H1 (cell line): Measurements from ENCODE around the gene ATL3. TPM values are rescaled to one million over a fixed set of nuclear protein-coding genes. Genes with fewer than 3 reads are reported as not detected.

Experiments used
- BCL11A ChIP-seq, 2 experiments: IDR thresholded peaks; one replicate each; pipeline ENCODE4 v1.6.1; 2011; ENCODE audit warnings: low read depth in 2 of 2, low read length in 2 of 2, mild to moderate bottlenecking in 2 of 2
- CBX8 ChIP-seq: fragments of 300-800, 300-1000 bp; sonication (generic); IDR thresholded peaks from 2 replicates; pipeline ENCODE4 v1.7.1; 2016; ENCODE audit warnings: low read depth, low read length, borderline replicate concordance
- CHD1 ChIP-seq: IDR thresholded peaks from 2 replicates; pipeline ENCODE4 v1.6.1; 2012; ENCODE audit warnings: low read depth, low read length, improper control_type of control experiment
- CHD2 ChIP-seq: IDR thresholded peaks from 2 replicates; pipeline ENCODE4 v1.6.1; 2012; ENCODE audit warnings: low read length, improper control_type of control experiment
- CREB1 ChIP-seq: IDR thresholded peaks from 2 replicates; pipeline ENCODE4 v1.6.1; 2012; ENCODE audit warnings: inconsistent platforms
- EP300 ChIP-seq, 2 experiments: IDR thresholded peaks; 1 replicate in 1 of 2; 2 replicates in 1 of 2; pipeline ENCODE4 v1.6.1; 2011 to 2012; ENCODE audit warnings: low read depth in 2 of 2, low read length in 2 of 2, mild to moderate bottlenecking in 2 of 2, borderline replicate concordance in 1 of 2, inconsistent platforms in 1 of 2, moderate library complexity in 1 of 2
- EZH2 ChIP-seq: fragments of 200-600 bp; sonication (generic); IDR thresholded peaks from 2 replicates; pipeline ENCODE4 v1.7.1; 2012; ENCODE audit warnings: low read depth, mild to moderate bottlenecking, moderate library complexity, low read length, inconsistent platforms; ENCODE audit not compliant: severe bottlenecking
- FOSL1 ChIP-seq: IDR thresholded peaks from 2 replicates; pipeline ENCODE4 v1.6.1; 2011; ENCODE audit warnings: mild to moderate bottlenecking, low read depth, low read length, moderate library complexity; ENCODE audit not compliant: insufficient read depth
- JUND ChIP-seq: IDR thresholded peaks from 2 replicates; pipeline ENCODE4 v1.6.1; 2011; ENCODE audit warnings: mild to moderate bottlenecking, improper control_type of control experiment, low read length
- NANOG ChIP-seq: IDR thresholded peaks from 2 replicates; pipeline ENCODE4 v1.6.1; 2011; ENCODE audit warnings: low read length, low read depth, mild to moderate bottlenecking, inconsistent platforms; ENCODE audit not compliant: insufficient read depth, poor library complexity, severe bottlenecking
- PHF8 ChIP-seq: fragments of 200-600 bp; sonication (generic); conservative IDR thresholded peaks from 2 replicates; pipeline ENCODE4 v1.7.1; 2012; ENCODE audit warnings: low read depth, mild to moderate bottlenecking, inconsistent platforms, low read length, moderate library complexity
- RXRA ChIP-seq: IDR thresholded peaks from 2 replicates; pipeline ENCODE4 v1.6.1; 2011; ENCODE audit warnings: low read depth, mild to moderate bottlenecking, low read length, moderate library complexity; ENCODE audit not compliant: insufficient read depth
- SIX5 ChIP-seq: IDR thresholded peaks from 2 replicates; pipeline ENCODE4 v1.6.1; 2011; ENCODE audit warnings: mild to moderate bottlenecking, low read depth, low read length
- SP2 ChIP-seq: IDR thresholded peaks from 2 replicates; pipeline ENCODE4 v1.6.1; 2012; ENCODE audit warnings: mild to moderate bottlenecking, low read length, inconsistent platforms
- SP4 ChIP-seq: IDR thresholded peaks from 2 replicates; pipeline ENCODE4 v1.6.1; 2012; ENCODE audit warnings: low read length, inconsistent platforms
- TBP ChIP-seq: IDR thresholded peaks from 2 replicates; pipeline ENCODE4 v1.6.1; 2011; ENCODE audit warnings: low read depth, low read length, improper control_type of control experiment
- TCF12 ChIP-seq: IDR thresholded peaks from 2 replicates; pipeline ENCODE4 v1.6.1; 2011; ENCODE audit warnings: low read depth, mild to moderate bottlenecking, low read length
- polyA plus RNA-seq, 7 experiments: library from polyadenylated mRNA; depleted of rRNA in 3 of 7; stranded (reverse) in 5 of 7; unstranded in 2 of 7; fragments of >200 nt in 5 of 7; fragments of 200-250 nt in 2 of 7; gene quantifications; 1 replicate in 5 of 7; 2 replicates in 1 of 7; 4 replicates in 1 of 7; pipeline versions ENCODE4 v1.2.1 to v1.2.3, GENCODE V29; 2011 to 2013; ENCODE audit warnings: missing spikeins in 2 of 7, mixed read lengths in 2 of 7
- total RNA-seq: library from RNA; stranded (reverse); fragmentation: NEBNext Ultra II Directional; extraction: Animal tissue kit (Norgen Biotek cat#: 25700); gene quantifications from 2 replicates; pipeline ENCODE4 v1.2.1, GENCODE V29; 2021
- TF ChIP-seq, protein P1 (sequence below): IDR thresholded peaks from 2 replicates; pipeline ENCODE4 v1.6.1; 2011; ENCODE audit warnings: low read depth, mild to moderate bottlenecking, low read length; ENCODE audit not compliant: insufficient read depth
- TF ChIP-seq, protein P2 (sequence below): IDR thresholded peaks from 2 replicates; pipeline ENCODE4 v1.6.1; 2012; ENCODE audit warnings: inconsistent platforms

ATL3 gene
- total and polyA plus RNA-seq, 2 of the 8 experiments (the other 6 are each of a cell fraction or from before 2014, with no cell fraction given): 7.8 to 24.5 TPM

DNA sequence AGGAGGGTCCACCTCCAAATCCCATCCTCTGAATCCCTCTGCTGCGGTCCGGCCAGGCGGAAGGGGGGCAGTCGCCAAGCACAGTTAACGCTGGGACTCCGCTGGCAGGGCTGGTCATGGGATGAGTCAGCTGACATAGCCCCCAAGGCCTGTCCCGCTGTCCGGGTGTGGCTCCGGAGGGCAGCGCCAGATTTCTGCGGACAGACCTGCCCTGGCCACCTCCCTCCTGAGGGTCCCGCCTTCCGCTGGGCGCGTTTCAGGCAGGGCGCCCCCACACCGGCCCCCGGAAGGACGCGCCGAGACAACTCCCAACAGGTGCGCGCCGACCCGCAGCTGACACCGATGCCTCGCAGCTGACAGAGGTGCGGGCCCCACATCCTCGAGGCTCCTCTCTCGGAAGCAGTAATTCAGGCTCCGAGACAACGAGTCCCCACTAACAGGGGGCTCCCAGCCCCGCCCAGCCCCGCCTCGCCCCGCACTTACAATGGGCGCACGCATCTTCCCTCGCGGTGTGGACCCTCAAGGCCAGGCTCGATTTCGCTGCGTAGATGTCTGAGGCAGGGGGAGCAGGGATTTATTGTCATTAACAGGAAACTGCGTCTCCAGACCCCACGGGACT, 57.5 kb downstream of the ATL3 start (continued):
- TF ChIP-seq EZH2 (no peak), JUND (no peak), PHF8 (no peak; the same call in 1 of the 2 replicates), SP2 (no peak), CHD1 (no peak), SIX5 (no peak), FOSL1 (no peak), NANOG (no peak), CBX8 (no peak), TBP (0 out of 2 replicates have a peak, but pooled peaks have one; percentile 8), RXRA (no peak), SP4 (no peak), CREB1 (peak; percentile 9; the same call in 1 of the 2 replicates), CHD2 (no peak), TCF12 (no peak), EP300 (IDR thresholded peaks at IDR 0.05; ENCODE audit: borderline replicate concordance in 1 of 2, low read depth in 2 of 2, low read length in 2 of 2) (no peak), BCL11A (IDR thresholded peaks at IDR 0.05; ENCODE audit: low read depth in 2 of 2, low read length in 2 of 2) (no peak)
- TF ChIP-seq, protein P1, sequence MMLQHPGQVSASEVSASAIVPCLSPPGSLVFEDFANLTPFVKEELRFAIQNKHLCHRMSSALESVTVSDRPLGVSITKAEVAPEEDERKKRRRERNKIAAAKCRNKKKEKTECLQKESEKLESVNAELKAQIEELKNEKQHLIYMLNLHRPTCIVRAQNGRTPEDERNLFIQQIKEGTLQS: peak; percentile 67; the same call in 1 of the 2 replicates
- TF ChIP-seq, protein P2, sequence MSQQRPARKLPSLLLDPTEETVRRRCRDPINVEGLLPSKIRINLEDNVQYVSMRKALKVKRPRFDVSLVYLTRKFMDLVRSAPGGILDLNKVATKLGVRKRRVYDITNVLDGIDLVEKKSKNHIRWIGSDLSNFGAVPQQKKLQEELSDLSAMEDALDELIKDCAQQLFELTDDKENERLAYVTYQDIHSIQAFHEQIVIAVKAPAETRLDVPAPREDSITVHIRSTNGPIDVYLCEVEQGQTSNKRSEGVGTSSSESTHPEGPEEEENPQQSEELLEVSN: peak; percentile 67
